Hematopoietic multipotent progenitor cell treated with erythropoietin and hydrocortisone succinate and interleukin-3 and kit ligand, for 8 days (in vitro differentiated cells): ENCODE data around the gene TMEM30B.
A peak's percentile ranks its signal among the peaks of the same experiment; 100 is the strongest.
"Not testable (repeated sequence)": the region's sequence is repeated elsewhere in the genome, so short reads cannot be mapped to it uniquely, and the experiment has no call there.

ENCODE experiments used
- DNase-seq: peaks from one replicate; pipeline ENCODE4 v3.0.0-alpha.2; 2015

Gene TMEM30B, protein sequence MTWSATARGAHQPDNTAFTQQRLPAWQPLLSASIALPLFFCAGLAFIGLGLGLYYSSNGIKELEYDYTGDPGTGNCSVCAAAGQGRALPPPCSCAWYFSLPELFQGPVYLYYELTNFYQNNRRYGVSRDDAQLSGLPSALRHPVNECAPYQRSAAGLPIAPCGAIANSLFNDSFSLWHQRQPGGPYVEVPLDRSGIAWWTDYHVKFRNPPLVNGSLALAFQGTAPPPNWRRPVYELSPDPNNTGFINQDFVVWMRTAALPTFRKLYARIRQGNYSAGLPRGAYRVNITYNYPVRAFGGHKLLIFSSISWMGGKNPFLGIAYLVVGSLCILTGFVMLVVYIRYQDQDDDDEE

DNA sequence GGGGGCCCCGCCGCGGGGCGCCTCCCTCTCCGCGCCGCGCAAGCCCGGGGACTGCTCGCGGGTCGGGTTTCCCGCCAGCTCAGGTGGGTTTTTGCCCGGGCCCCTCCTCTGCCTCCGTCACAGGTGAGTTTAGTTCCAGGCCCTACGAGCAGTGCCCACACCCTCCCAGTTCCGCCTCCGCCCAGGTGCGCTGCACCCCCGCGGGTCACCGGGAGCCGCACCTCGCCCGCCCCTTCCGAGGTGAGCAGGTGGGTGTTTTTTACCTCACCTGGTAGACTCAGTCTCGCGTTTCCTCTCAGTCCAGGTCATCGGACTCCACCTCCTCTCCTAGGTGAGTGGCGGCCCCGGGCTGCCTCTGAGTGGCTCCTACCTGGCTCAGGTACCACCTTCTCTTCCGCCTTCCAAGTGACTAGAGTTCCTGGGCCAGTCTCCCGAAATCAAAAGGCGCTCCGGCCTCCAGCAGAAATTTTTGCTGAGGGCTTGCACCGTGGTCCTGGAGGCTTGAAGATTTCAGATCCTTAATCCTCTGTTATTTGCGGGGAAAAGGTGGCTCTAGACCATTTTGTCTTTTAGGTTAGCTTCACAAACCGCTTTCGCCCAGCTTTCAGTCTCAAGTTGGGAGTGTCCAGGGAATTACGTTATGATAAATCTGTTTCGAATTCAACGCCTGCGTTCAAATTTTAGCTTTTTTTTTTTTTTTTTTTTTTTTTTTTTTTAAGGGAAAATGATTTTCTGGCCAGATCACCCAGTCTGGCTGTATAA lies at the start of gene TMEM30B:
Gene TMEM30B, minus strand, starts transcription at position 153 of the 762 bp plus-strand sequence. CDS start 191 bp downstream, outside the sequence.
- no peak for DNase-seq

DNA sequence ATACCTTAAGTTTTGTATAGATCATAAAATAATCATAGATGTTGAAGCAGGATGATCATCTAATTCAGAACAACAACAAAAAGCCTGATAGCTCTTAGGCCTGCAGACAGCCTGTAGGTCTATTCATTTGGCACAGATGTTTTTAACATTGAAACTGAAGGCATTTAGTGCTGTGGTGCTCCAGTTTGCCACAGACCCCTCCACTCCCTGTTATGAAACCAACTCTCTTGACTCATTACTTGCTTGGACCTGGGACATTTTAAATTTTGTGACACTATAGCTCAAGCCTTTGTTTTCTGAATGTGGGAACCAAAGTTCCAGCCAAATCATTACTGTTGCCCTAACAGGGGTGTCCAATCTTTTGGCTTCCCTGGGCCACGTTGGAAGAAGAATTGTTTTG lies 49.4 kb upstream of the TMEM30B start:
- no peak for DNase-seq

DNA sequence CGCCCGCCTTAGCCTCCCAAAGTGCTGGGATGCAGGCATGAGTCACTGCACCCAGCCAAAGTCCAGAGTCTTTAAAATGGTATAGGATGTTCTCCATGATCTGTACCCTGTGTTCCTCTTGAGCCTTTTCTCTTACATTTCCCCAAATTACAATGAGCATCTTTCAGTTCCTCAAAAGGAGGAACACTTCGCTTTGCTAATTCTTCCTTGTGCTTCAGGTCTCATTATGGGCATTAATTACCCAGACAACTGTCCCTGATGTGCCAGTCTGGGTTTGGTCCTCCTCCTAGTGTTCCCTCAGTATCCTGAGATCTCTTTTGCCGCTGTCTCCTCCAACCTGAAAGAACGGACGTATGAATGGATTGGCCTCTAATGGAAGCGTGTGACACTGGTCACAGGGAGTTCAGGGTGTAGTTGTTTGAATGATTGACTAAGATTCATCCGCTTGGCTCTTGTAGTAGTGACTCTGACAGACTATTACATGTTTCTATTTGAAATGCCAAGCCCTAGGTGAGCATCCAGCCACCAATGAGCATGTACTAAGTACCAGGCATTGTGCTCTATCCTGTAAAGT lies 48.4 kb upstream of the TMEM30B start:
- DNase-seq = no peak

DNA sequence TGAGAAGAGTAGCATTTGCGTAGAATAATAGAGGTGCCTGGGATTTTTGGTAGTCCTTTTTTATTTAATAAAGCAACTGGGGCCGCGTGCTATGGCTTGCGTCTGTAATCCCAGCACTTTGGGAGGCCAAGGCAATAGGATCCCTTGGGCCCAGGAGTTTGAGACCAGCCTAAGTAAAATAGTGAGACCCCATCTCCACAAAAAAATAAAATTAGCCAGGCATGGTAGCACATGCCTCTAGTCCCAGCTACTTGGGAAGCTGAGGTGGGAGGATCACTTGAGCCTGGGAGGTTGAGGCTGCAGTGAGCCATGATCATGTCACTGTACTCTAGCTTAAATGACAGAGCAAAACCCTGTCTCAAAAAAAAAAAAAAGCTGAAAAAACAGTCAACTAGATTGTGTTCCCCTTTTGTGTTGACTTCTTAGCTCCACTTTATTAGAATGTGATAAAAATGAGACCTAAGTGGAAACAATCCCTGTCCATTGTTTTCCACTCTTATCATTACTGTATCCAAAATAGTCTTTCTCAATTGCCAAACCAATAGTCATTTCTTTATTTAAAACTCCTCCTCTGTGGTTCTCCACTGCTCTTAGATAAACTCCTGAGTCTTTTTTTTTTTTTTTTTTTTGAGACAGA lies 47.6 kb upstream of the TMEM30B start:
- DNase-seq = no peak

DNA sequence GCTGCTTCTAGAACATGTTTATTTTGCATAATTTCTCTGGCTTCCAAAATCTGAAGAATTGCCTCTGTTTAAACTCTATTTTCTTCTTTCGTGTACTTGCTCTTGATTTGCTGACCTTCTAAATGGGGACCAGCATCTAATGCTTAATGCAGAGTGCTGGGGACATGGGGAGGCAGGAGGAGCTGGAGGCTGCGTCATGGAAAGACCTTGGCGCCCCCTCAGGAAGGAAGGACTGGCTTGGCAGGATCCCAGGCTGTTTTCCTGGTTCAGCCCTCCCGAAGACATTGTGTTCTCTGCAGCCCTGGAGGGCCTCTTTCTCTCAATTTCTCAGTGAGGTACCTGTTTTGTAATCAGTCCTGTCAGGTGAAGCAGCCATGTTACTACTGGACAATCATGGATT lies 45.7 kb upstream of the TMEM30B start:
- no peak for DNase-seq

DNA sequence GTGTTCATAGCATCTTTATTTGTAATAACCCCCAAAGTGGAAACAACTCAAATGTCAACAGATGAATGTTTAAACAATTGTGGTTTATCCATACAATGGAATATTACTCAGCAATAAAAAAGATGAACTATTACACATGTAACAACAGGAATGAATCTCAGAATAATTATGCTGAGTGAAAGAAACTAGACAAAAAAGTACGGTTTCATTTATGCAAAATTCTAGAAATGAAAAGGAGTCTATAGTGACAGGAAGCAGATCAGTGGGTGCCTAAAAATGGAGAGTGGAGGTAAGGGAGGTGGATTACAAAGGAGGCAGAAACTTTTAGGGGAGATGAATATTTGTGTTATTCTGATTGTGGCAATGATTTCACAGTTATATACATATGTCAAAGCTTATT lies 45.0 kb upstream of the TMEM30B start:
- DNase-seq = no peak

DNA sequence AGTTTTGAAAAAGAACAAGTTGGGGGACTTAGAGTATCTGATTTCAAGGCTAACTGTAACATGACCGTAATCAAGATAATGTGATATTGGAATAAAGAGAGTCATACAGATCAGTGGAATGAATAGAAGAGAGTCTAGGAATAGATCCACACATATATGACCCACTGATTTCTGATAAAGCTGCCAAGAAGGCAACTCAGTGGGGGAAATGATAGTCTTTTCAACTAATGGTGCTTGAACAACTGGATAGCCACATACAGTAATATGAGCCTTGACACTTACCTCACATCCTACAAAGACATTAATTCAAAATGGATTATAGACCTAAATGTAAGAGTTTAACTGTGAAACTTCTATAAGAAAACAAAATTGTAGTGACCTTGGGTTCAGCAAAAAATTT lies 44.0 kb upstream of the TMEM30B start:
- no peak for DNase-seq

DNA sequence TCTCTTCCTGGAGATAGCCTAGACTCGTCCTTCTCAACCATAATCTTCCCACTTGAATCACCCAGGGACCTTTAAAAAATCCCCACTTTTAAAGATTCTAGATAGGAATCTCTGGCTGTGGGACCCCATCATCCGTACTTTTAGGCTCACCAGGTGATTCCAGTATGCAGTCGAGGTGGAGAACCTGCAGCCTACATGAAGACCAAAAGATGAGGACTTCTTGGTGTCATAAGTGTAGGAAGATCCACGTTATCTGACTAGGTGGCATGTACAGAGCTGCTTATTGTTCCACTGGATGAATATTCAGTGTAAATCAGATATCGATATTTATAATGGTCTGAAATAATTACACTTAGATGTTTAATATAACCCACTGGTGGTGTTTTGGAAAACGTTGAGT lies 42.8 kb upstream of the TMEM30B start:
- no peak for DNase-seq

DNA sequence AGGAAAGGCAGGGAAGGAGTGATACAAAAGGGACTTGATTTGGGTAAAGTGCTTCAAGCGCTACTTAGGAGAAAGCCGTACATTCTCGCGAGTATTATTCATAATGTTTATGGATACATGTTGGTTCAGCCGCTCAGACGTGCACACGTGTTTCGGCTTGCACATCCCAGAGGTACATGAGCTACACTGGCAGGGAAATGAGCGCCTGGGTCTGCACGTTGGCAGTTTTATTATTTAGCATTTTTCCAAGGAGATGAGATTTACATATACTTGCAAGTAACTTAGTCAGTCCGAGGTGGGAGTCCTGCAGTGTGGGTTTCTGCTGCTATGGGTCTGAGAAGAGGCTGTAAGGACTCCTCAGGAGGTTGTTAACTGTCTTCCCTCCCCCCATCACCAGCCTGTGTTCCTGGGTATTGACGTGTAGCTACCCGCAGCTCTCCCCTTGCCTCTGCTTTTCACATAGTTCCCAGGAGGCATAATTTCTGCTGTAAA lies 41.7 kb upstream of the TMEM30B start:
- DNase-seq = no peak

DNA sequence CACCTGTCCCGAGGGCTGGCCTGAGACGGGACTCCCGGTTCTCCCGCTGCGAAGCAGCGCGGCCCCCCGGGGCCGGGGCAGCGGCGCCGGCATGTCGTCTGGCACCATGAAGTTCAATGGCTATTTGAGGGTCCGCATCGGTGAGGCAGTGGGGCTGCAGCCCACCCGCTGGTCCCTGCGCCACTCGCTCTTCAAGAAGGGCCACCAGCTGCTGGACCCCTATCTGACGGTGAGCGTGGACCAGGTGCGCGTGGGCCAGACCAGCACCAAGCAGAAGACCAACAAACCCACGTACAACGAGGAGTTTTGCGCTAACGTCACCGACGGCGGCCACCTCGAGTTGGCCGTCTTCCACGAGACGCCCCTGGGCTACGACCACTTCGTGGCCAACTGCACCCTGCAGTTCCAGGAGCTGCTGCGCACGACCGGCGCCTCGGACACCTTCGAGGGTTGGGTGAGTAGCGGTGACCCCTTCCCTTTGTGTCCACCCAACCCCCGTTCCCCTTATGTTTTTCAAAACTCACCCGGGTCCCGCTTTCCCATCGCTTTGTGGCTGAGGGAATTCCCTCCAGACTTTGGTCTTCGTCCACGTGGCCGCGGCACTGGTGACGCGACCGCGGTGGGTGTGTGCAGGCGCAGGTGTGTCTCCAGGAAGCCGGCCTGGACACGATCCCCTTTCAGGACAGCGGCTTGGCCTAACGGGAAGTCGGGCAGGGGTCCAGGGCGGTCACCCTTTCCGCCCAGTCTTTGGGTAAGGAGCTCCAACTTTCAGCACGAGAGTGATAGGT lies 41.1 kb upstream of the TMEM30B start:
- DNase-seq = no peak

DNA sequence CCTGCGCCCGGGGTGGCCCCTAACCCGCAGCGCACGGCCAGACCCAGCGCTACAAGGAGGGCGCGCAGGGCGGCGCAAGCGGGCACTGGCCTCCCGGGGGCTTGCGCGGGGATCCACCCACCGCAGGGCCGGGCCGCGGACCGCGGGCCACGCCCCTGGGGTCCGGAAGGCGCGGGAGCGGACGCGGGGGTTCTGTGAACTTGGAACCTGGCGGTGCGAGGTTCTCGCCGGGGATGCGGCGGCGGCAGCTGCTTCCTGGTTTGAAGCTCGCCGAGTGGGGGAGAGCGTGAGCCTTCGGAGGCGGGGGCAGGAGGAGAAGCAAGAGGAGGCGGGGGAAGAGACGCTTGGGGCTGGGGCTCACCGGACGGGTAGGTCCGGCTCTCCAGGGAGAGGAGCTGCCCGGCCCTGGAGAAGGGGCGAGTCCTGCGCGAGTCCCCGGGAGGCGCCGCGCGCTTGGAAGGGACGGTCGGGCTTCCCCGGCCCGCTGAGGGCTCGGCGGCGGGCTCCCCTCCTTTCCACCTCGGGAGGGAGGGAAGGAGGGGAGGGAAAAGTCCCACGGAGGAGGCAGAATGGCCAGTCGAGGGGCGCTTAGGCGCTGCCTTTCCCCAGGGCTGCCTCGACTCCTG lies 40.4 kb upstream of the TMEM30B start, which contains the start of gene PRKCH:
Gene PRKCH, plus strand, starts transcription at position 195 of the 626 bp plus-strand sequence. CDS start 523 bp downstream, outside the sequence.
- peak; percentile 63 for DNase-seq

DNA sequence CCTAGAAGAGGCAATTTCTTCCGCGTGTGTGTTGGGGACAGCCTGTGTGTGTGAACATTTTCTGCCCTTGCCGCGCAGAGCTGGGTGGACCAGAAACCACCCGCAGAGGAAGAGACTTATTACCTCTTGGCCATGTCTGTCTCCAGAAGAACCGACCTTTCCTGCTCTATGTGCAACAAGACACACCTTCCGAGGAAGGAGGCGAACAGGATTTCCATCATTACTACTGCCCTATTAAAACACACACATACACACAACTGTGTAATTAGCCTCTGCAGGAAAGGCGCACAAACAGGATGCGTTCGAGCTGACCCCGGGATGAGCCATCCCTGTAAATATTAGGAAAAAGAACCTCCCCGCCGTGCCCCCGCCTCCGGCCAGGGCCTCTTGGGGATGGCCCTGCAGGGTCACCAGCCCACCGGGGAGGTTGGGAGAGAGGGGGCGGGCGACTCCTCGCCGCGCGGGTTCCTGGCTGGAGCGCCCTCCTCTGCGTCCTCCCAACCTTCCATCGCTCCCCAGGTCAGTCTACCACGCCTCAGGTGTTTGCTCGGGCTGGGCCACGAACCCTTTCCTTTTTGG lies 39.8 kb upstream of the TMEM30B start:
- DNase-seq = no peak

DNA sequence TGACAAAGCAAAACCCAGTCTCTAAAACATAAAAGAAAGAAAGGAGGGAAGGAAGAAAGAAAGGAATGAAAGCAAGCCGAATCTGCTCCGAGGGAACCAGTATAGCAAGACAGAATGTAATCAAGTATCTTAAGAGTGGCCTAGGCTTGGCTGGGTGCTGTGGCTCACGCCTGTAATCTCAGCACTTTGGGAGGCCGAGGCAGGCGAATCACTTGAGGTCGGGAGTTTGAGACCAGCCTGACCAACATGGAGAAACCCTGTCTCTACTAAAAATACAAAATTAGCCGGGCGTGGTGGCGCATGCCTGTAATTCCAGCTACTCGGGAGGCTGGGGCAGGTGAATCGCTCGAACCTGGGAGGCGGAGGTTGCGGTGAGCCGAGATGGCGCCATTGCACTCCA lies 39.0 kb upstream of the TMEM30B start:
- not testable (repeated sequence) for DNase-seq

DNA sequence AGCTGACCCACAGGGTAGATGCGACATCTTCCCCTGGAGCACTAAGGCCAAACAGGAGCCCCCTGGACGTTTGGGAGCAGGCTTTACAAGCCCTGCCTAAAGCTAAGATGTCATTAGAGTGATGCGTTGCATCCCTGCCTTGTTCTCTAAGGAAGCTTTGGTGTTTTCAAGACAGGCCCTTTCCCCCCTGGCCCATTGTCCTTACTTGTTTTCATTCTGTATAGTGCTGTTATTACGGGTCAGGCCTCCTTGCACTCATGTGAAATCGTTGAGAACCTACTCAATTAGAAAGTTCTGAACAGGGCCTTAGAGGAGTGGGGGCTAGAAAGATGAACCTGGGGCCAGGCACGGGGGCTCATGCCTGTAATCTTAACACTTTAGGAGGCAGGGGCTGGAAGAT lies 38.6 kb upstream of the TMEM30B start:
- DNase-seq = no peak

DNA sequence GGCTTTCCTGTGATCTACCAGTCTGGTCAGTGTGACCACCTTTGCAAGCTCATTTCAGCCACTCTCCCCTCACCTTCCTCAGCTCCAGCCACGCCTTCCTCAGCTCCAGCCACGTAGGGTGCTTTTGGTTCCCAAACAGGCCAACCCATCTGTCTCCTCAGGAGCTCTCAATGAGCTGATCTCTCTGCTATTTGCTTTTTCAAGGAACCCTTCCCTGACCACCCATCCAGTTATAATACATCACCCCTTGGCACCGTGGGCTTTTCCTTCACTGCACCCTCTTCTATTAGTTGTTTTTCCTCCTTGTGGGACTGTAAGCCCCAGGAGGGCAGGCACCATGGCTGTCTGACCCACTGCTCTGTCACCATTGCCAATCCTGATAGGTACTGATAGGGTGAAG lies 37.9 kb upstream of the TMEM30B start:
- DNase-seq = no peak

DNA sequence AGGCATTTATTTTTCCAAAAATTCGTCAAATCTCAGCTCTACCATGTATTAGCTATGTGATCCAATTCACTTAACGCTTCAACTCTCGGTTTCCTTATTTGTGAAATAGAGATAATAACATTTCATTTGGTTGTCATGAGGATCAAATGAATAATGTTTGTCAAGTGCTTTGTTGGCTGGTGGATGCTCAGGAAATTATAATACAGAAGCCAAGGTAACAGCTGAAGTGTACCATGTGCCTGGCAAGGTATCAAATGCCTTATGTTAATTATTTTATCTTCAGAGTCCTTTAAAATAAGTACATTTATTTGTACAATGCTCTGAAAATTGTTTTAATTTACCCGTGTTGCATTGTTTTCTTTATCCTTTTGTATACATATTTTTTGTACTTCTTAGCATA lies 34.2 kb upstream of the TMEM30B start:
- DNase-seq = no peak

DNA sequence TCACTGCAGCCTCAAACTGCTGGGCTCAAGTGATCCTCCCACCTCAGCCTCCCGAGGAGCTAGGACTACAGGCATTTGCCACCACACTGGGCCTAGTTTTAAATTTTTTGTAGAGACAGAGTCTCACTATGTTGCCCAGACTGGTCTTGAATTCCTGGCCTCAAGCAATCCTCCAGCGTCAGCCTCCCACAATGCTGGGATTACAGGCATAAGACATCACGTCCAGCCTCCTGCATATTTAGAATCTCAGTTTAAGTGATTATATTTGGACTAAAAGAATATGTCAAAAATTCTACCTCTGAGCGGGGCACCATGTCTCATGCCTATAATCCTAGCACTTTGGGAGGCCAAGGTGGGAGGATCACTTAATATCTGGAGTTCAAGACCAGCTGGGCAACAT lies 27.6 kb upstream of the TMEM30B start:
- not testable (repeated sequence) for DNase-seq

DNA sequence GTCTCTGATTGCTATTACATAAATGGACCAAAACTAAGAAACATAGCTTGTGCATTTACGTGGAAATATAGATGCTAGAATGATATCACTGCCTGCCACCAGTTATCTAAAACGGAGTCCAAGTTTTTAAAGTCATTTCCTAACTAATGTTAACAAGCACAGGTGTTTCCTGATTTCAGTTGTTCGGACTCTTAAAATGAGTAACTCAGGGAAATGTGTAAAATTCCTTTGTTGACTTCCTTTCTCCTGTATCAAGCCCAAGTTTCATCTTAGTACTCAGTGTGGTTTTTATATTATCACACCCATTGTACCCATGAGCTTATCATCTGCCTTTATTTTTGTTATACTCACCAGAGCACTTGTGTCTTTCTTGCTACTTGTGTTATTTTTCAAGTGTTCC lies 27.1 kb upstream of the TMEM30B start:
- DNase-seq = no peak

DNA sequence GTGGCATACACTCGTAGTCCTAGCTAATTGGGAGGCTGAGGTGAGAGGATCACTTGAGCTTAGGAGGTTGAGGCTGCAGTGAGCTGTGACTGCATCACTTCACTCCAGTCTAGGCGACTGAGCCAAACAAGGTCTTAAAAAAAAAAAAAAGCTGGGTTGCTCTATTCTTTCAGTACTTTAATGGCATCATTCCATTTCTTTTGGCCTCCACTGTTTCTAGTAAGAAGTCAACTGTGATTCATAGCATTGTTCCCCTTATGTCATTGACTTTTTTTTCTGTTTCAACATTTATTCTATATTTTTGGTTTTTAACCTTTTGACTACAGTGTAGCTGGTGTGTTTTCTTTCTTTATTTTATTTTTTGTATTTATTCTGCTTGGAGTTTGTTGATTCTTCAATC lies 23.6 kb upstream of the TMEM30B start:
- no peak for DNase-seq

DNA sequence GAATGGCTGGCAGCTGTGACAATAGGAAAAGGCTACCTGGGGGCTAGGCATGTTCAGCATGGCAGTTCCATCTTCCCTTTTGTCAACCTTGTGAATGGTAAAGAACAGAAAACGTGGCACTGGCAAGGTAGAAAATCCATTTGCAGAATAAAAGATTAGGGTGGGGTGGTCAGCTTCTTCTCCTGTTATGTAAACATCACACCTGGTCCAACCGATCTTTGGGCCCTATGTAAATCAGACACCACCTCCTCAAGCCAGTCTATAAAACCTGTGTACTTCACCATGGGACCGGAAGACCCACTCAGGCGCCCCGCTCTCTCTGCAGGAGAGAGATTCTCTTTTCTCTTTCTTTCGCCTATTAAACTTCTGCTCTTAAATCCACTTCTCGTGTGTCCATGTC lies 19.6 kb upstream of the TMEM30B start:
- DNase-seq = no peak

DNA sequence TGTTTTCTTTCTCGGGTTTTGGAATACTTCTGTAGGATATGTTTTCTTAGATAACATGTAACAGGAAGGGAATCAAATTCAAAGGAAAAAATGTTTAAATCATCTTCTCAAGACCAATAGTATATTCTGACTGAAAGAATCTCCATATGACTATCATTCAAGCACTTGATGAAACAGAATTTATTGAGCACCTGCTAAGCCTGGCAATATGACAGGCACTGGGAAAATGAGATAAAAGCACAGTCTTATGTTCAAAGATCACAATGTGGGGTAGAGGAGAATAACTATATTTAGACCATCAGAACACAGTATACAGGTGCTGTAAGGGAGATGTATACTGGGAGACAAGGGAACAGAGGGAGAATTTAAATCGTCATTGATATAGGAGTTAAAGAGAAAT lies 19.1 kb upstream of the TMEM30B start:
- peak; percentile 22 for DNase-seq

DNA sequence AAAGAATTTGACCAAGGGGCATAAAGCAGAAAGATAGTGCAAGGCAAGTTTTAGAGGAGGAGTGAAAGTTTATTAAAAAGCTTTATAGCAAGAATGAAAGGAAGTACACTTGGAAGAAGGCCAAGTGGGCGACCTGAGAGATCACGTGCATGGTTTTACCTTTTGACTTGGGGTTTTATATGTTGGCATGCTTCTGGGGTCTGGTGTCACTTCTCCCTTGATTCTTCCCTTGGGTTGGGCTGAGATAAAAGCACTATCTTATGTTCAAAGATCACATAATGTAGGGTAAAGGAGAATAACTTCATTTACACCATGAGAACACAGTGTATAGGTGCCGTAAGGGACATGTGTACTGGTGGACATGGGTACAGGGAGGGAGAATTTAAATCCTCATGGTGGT lies 17.7 kb upstream of the TMEM30B start:
- no peak for DNase-seq
